ENCODE data around the gene NPIPB2. TPM values are rescaled to one million over a fixed set of nuclear protein-coding genes. Genes with fewer than 3 reads are reported as not detected.

NPIPB2 gene
- polyA plus RNA-seq, 1 experiment = 6.4 TPM

DNA sequence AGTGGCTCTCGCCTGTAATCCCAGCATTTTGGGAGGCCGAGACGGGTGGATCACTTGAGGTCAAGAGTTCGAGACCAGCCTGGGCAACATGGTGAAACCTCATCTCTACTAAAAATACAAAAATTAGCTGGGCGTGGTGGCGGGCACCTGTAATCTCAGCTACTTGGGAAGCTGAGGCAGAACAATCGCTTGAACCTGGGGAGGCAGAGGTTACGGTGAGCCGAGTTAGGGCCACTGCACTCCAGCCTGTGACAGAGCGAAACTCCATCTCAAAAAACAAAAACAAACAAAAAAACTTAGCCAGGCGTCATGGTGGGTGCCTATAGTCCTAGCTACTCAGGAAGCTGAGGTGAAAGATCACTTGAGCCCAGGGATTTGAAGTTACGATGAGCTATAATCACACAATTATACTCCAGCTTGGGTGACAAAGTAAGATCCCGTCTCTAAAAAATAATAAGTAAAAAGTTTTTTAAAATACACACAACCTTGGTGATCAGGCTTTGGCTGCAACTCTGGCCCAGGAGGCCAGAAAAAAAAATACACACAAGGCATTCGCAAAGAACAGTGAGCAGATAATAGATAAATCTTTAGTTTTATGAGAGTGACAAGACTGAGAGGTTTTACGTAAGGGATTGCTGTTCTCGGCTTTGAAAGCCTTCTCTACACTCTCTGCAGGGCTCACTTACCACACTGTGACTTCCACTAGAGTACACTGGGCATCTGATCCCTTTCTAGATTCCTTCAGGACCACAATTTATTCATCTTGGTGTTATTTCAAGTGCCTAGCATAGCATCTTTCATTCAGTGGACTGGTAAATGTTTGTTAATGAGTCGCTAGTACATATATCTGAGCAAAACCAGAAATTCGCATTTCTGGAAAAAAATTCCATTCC lies 31.9 kb downstream of the NPIPB2 start:
- no peak for DNase-seq (ENCODE audit: low read depth)
- Histone ChIP-seq H3K27me3 (ENCODE audit: control insufficient read depth, insufficient read depth, low read length) (no peaks in the 10 kb centered on the region), H3K36me3 (ENCODE audit: control insufficient read depth, insufficient read depth, low read length) (no peaks in the 10 kb centered on the region), H3K4me3 (ENCODE audit: low read depth, low read length) (no peak overlapping the region)
- TF ChIP-seq, protein P1, sequence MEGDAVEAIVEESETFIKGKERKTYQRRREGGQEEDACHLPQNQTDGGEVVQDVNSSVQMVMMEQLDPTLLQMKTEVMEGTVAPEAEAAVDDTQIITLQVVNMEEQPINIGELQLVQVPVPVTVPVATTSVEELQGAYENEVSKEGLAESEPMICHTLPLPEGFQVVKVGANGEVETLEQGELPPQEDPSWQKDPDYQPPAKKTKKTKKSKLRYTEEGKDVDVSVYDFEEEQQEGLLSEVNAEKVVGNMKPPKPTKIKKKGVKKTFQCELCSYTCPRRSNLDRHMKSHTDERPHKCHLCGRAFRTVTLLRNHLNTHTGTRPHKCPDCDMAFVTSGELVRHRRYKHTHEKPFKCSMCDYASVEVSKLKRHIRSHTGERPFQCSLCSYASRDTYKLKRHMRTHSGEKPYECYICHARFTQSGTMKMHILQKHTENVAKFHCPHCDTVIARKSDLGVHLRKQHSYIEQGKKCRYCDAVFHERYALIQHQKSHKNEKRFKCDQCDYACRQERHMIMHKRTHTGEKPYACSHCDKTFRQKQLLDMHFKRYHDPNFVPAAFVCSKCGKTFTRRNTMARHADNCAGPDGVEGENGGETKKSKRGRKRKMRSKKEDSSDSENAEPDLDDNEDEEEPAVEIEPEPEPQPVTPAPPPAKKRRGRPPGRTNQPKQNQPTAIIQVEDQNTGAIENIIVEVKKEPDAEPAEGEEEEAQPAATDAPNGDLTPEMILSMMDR (IDR thresholded peaks at IDR 0.05; ENCODE audit: insufficient read depth, low read depth, low read length) = no peak
- POLR2A ChIA-PET = no interaction called here
- CTCF ChIA-PET = no interaction called here

DNA sequence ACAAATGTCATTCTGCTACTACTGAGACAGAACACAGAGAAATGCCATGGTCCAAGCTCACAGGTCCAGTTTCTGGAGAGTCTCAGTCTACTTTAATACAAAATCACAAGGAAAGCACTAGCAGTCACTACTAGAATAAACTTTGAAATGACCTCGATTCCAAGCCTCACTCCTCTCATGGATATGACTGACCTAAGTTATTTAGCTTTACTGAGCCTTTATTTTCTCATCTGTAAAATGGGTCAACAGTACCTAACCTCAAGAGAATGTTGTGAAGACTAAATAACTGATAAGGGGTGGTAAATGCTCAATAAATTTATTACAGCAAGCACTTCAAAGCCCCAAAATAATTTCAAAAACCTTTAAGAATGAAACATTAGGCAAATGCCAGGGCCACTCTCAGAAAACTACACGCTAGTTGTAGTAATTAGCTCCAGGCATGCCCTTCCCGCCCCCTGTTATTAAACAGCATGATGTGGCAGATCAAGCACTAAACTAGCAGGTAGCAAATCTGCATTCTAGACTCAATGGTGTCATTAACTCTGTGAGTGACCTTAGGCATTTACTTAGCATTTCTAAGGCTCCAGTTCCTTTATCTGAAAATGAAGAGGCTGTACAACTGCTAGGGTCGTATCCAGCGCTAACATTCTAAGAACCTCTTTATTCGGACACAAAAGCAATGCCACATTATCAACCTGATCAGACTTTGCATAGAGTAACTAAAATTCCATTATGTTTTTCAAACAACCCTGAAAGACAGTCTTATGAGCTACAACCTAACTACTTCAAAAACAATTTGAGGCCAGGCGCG lies 34.5 kb downstream of the NPIPB2 start:
- no peak for DNase-seq (ENCODE audit: low read depth)
- H3K27me3 ChIP-seq (ENCODE audit: control insufficient read depth, insufficient read depth, low read length) = no peaks in the 10 kb centered on the region
- TF ChIP-seq, protein P1 (IDR thresholded peaks at IDR 0.05; ENCODE audit: insufficient read depth, low read depth, low read length) = no peak
- H3K36me3 ChIP-seq (ENCODE audit: control insufficient read depth, insufficient read depth, low read length) = no peaks in the 10 kb centered on the region; the same call in 1 of the 2 replicates
- H3K4me3 ChIP-seq (ENCODE audit: low read depth, low read length) = no peak overlapping the region
- ChIA-PET CTCF (no interaction called here), POLR2A (no interaction called here)

DNA sequence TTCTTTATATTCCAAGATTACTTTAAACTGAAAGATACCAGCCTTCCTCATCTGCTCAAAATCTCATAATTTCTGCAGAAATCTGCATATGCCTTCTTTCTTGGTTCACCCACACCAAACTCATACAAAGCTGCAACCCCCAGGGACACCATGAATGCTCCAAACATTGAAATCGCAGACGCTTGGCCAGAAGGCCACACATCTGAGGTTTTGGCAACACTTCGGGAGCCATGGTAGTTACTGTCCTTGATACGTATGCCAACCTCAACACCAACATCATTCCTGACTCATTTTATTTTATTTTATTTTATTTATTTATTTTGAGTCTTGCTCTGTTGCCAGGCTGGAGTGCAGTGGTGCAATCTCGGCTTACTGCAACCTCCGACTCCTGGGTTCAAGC lies 37.9 kb downstream of the NPIPB2 start:
- CTCF ChIA-PET = no interaction called here
- no peak overlapping the region for H3K4me3 ChIP-seq (ENCODE audit: low read depth, low read length)
- H3K27me3 ChIP-seq (ENCODE audit: control insufficient read depth, insufficient read depth, low read length) = no peaks in the 10 kb centered on the region
- H3K36me3 ChIP-seq (ENCODE audit: control insufficient read depth, insufficient read depth, low read length) = no peaks in the 10 kb centered on the region; the same call in 1 of the 2 replicates
- TF ChIP-seq, protein P1 (IDR thresholded peaks at IDR 0.05; ENCODE audit: insufficient read depth, low read depth, low read length) = no peak
- no peak for DNase-seq (ENCODE audit: low read depth)
- POLR2A ChIA-PET = no interaction called here

DNA sequence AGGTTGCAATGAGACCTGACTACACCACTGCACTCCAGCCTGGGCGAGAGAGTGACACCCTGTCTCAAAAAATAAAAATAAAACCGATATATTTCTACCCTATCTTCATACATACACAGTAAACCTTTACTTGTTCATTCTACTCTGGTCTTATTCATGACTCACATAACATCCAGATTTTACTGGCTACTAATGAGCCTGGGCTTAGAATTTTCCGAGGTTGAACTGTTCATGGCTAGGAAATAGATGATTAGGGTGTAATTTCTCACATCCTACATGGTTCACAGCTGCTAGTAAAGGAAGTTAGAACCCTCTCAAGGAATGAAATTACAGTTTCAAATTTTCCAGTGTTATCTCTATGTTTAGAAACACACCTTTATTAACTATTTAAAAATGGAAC lies 40.8 kb downstream of the NPIPB2 start:
- DNase-seq (ENCODE audit: low read depth) = no peak
- POLR2A ChIA-PET = no interaction called here
- Histone ChIP-seq H3K36me3 (ENCODE audit: control insufficient read depth, insufficient read depth, low read length) (no peaks in the 10 kb centered on the region; the same call in 1 of the 2 replicates), H3K27me3 (ENCODE audit: control insufficient read depth, insufficient read depth, low read length) (no peaks in the 10 kb centered on the region), H3K4me3 (ENCODE audit: low read depth, low read length) (no peak overlapping the region)
- CTCF ChIA-PET = interaction anchor here (0.7 kb wide), 1 partner anchor 11 kb away, joined by 3 read pairs; no protein-coding TSS in a partner anchor
- TF ChIP-seq, protein P1 (IDR thresholded peaks at IDR 0.05; ENCODE audit: insufficient read depth, low read depth, low read length) = no peak
